Stimulated activated CD8-positive, alpha-beta memory T cell treated with anti-CD3 and anti-CD28 coated beads, Interleukin-4, amount 100 ng/mL, for 4 hours (primary cell): Measurements from ENCODE around the gene FAM237A.

Experiments used
- DNase-seq, 2 donors: peaks; one replicate each; pipeline ENCODE4 v3.0.0-alpha.2; 2020; ENCODE audit warnings: low read depth in 2 of 2, low spot score in 1 of 2

FAM237A gene

DNA sequence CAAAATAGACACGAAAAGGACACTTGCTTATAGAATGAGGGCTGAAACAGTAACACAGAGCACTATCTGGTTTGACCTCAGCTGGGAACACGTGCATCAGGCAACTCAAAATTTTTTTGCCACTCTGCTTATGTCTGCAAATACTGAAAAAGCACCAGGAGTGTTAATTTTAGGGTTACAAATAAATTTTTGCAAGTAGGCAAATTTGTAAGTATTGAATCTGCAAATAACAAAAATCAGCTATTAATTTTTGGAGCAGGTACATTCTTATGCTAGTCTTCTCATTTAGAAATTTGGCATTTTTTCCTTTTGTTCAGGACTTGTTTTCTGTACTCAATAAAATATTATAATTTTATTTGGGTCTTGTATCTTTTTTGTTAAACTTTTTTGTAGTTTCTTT, 46.2 kb downstream of the FAM237A start:
- DNase-seq: no peak

DNA sequence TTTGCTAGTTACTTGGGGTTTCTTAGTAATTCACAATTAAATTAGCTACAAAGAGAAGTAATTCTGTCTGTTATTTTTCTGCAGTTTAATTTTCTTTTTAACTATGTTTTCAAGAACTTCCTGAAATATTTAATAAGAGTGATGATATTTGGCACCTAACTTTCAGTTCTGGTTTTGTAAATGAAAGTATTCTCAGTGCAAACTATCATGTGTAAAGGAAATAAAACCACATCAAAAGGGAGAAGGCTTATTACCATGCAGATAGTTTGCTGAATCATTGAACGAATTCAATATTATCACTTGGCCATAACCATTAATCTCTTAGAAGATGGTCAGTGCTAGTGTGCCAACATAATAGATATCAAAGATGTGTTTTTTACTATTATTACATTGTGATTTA, 46.7 kb downstream of the FAM237A start:
- no peak for DNase-seq

DNA sequence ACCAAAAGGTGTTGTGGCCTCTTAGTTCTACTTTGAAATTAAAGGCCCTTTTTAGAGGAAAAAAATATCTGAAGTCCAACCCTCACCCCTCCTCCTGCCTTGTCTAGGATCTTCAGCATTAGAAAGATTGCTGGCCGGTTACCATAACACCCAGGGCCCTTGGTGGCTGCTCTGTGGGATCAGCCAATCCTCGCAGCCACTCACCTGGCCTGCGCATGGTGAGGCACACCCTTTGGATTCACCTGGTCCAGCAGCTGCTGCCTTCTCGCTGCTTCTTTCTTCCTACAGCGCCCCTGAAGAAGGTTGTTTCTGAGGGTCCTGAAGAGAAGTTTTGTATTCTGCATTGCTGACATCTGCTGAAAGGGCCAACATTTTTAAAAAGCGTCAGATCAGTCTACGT, 50.7 kb downstream of the FAM237A start:
- DNase-seq: no peak

DNA sequence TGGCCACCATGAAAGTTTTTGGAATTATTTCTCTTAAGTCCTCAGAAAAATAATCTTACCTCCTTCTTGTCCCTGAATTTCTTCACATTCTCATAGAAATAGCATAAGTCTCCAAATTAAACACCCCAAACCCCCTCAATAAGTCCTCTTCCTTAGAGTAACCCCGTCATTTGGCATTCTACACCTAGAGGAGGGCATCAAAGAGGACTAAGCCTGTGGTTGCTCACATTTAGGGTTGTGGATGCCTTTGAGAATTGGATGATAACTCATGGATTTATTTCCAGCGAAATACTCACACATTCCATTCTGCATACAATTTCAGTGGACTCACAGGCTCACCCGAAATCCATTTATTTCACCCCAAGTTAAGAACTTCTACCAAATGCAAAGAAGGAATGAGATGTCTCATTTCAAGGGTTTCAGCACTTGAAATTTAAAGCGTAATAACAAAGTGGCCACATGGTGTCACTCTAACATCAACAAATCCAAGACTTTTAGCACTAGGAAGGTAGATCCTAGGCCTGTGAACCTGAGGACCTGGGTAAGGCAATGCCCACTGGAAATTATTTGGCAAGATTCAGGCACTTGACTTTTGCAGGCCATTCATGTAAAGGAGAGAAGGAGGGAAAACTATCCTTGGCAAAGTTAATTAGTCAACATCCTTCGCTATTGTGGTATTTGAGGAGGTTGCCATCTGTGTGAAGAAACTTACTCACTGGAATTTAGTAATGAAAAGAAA, 51.3 kb downstream of the FAM237A start:
- DNase-seq: no peak

DNA sequence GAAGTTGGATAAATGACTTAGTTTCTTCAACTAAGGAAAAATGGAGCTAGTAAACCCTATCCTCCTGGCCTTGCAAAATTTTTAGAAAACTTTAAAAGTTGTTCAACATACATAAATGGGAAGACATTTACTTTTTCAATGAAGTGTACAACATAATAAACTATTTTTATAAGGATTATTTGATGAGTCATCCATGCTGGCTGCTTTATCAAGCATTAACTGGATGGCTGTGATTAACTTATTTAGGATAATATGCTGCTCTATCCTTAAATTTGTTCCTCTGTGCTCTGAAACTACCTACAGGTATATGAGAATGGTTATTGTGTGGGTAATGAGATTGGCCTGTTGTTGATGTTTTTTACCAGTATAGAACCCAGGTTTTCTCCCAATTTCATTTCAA, 54.6 kb downstream of the FAM237A start:
- DNase-seq: no peak

DNA sequence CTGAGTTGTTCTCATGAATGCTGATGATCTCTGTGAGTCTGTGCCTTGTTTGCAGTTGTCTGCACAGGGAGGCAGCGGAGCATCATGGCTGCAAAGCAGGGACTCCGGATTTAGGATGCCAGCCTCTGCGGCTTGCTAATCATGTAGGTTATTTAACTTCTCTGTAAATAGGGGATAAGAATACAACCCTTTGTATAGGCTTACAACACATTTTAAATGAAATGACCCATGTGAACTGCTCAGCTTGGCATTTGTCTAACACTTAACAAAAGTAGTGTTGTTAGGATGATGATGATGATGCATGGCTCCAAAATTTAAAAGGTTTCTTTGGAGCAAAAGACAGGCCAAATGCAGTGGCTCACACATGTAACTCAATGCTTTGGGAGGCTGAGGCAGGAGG, 56.5 kb downstream of the FAM237A start:
- no peak for DNase-seq
